HG03097 (cell line): ENCODE data around the gene BCL6.

Experiments
- ATAC-seq: cut with Tn5 transposase; IDR thresholded peaks from one replicate; pipeline ENCODE4 v1.9.1; 2021; ENCODE audit not compliant: unreplicated experiment, low FRiP score

The BCL6 gene

GRCh38 chr3:187721055-187721454 is 24.2 kb downstream of the BCL6 start:
- ATAC-seq = no peak

DNA sequence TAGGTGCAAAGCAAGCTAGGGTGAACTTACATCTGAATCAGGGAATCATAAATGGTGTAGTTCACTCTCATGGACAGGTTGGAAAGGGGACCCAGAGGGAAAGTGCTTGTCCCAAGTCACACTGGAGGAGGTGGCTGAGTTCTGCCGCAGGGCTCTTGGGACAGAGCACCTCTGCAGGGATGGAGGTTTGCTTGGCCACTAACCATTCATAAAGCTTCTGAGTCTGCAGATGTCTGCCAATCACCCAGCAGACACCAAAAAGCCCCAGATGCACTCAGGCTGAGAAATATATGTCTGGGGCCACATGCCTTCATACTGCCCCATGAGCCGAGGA is 25.0 kb downstream of the BCL6 start:
- ATAC-seq = no peak

GRCh38 chr3:187719628-187720336 is 25.5 kb downstream of the BCL6 start:
- ATAC-seq = no peak

GRCh38 chr3:187718802-187719201 is 26.5 kb downstream of the BCL6 start:
- ATAC-seq = no peak

DNA sequence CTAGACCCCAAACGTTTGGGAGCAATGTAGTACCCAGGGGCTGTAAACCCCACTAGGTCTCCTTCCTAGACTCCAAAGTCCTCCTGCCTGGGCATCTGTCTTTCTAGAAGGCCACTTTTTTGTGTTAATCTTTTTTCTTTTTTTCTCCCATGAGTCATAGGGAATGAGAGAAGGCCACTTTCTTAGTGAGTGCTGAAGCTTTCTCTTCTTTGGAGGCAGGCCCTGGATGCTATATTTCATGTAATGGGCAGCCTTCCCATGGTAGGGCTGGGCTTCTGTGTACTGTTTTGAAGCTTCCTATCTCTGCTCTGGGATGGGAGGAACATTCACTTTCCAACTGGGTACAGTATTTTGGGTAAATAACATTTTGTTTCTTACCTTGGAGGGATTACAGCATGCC is 27.7 kb downstream of the BCL6 start:
- no peak for ATAC-seq

GRCh38 chr3:187714404-187714979 is 30.8 kb downstream of the BCL6 start:
- ATAC-seq = no peak

- ATAC-seq = no peak
These were observed 31.8 kb downstream of the BCL6 start for GRCh38 chr3:187713504-187713903.

DNA sequence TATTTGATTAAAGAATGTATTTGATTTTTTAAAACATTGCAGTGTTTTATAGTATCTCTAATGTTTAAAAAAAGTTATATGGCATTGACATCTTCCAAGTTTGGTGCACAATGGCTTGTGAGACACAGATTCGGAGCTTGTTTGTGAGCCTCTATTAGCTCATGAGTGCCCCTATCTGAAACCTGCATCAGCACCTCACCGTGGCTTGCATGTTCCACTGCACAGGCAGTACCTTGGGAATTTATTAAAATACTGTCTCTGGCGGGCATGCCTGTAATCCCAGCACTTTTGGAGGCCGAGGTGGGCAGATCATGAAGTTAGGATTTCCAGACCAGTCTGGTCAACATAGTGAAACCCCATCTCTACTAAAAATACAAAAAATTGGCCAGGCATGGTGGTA is 36.1 kb downstream of the BCL6 start:
- no peak for ATAC-seq

DNA sequence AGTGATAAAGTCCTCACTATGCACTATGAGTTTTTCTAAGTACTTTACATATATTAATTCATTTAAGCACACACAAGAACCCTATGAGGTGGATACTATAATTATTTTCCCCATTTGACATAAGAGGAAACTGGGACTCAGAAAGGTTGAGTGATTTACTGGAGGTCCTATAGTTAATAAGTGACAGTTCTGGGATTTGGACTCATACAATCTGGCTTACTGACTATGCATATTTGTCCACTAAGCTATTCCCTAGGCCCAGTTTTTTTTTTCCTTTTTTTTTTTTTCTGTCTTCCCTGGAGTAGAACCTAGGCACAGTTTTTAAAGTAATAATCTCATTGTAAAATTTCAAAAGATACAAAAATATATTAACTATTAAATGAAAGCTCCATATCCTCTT is 36.6 kb downstream of the BCL6 start:
- ATAC-seq = no peak

GRCh38 chr3:187706971-187707370 is 38.3 kb downstream of the BCL6 start:
- ATAC-seq = no peak

GRCh38 chr3:187705164-187705563 is 40.1 kb downstream of the BCL6 start:
- ATAC-seq = no peak

DNA sequence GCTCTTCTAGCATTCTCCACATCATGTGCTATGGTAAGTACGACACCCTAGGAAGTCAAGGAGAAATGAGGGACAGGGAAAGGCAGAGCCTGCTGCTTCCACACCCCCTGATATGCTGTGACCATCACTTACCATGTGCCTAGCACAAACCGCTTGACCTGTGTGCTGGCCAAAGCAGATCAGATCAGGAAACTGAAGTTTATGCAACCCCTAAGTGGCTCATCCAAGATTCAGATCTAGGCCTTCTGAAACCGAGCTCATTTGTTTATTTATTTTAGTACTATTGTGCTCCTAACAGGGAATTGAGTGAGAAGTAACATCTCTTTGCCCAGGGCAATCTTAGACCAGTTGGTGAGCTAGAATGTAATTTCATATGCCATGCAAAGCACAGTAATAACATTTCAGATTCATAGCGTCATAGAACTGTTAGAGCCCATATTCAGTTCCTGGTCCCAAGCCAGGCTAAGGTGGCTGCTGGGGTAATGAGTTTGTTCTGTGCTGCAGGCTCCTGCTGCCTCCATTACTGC is 42.7 kb downstream of the BCL6 start, which contains the start of gene RTP2:
Gene RTP2, minus strand, starts transcription at position 51 of the 527 bp plus-strand sequence. CDS start 429 bp downstream, outside the sequence.
- no peak for ATAC-seq

DNA sequence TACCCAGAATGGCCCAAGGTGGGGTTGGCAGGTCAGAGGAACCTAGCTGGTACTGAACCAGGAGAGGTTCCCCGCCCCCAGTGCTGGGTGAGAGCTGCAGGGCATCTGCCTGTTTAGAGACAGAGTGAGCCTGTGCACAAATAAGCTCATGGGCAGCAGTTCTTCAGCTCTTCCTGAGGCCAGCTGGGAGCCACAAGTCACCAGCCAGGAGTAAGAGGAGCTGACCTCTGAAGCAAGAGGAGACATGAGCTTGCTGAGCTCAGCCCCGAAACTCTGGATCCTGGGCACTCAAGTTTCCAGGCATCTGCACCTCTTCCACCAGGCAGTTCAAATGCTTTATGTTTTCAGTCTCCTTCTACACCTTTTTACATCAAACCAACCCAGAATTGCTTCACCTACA is 45.0 kb downstream of the BCL6 start:
- no peak for ATAC-seq

- no peak for ATAC-seq
These were observed 46.5 kb downstream of the BCL6 start for GRCh38 chr3:187698499-187699399.

GRCh38 chr3:187696021-187696420 is 49.2 kb downstream of the BCL6 start:
- ATAC-seq = no peak

DNA sequence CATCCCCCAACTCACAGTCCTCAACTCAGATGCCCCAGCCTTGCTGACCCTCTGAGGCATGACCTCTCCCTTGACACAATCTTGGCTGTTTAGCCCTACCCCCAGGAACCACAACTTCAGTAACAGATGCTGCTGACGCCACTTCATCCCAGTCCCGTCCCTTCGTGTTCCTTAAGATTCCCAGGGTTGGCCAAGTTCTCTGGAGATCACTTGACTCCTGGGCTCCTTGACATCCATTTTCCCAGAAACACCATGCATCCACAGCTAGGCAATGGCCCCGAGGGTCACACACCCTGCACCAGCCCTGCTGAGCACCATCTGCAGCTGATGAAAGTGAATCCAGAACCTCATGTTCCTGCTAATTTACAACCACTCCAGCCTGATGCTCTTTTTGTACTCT is 49.8 kb downstream of the BCL6 start:
- no peak for ATAC-seq

DNA sequence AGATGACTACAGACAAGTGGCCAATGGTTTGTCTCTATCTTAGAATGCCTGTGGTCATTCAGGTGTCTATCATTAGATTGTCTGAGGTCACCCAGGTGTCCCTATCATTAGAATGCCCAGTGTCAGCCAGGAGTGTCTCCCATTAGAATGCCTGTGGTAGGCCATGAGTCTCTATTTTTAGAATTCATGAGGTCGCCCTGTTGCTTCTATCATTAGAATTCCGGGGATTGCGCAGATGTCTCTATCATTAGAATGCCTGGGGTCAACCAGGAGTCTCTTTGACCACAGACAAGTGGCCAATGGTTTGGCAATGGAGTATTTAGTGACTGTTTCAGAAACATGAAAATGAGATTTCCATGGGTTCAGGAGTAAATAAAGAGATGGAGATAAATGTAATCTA is 50.5 kb downstream of the BCL6 start:
- no peak for ATAC-seq

DNA sequence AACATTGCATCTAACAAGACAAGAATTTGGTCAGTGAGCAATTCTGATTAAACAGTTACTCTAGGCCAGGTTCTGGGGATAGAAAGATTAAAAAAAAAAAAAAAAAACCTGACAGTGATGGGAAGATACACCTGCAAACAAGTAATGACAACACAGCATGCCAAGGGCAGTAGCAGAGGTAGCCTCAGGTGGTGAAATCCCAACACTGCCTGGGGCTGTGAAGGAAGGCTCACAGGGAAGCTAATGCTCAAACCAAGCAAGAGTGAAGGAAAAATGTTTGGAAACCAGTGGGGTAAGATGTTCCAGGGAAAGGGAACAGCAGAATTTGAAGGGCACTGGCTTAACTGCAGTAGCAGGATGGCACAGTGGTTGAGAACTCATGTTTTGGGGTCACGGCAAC is 51.8 kb downstream of the BCL6 start:
- no peak for ATAC-seq

DNA sequence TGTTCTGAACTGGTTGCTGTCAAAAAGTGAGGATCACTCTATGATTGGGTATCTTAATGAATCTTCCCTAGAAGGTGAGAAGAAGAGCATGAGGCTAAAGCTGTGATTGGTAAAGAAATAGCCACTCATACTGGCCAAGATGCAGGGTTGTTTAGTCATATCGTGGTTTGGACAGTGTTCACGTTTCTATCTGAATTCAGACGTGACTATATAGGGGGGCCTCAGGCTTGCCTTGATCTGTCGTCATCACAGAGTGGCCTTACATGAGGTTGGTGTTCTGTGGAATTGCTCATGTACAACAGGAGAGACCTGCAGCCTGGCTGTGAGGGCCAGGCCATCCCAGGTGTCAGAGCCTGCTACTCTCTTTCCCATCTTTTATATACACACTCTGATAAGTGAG is 55.3 kb downstream of the BCL6 start:
- no peak for ATAC-seq

DNA sequence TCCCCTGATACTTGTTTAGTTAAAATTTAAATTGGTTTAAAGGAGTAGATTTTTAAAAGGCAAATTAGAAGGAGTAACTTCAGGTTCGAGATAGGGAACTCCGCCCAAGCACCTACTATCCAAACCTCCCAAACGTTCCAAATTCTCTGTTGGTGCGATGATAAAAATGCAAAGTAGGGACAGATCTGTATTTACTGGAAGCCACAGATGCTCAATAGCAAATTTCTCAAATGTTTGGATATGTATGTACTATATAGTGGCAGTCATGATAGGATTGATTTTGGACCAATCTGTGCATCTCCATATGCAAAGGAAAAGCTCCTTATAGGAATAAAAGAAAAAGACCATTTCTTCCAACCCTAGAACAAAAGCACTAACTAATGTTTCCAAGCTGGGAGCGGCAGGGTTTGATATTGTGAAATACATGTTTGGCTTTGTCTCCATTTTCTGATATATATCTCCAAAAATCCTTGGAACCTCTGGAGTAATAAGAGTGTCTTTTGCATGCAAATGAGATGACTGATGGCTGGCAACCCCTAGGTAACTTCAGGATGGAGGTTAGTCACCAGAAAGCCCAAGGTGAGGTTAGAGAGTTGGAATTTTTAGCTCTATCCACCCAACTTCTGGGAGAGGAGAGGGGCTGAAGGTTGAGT is 58.5 kb downstream of the BCL6 start:
- ATAC-seq = no peak

DNA sequence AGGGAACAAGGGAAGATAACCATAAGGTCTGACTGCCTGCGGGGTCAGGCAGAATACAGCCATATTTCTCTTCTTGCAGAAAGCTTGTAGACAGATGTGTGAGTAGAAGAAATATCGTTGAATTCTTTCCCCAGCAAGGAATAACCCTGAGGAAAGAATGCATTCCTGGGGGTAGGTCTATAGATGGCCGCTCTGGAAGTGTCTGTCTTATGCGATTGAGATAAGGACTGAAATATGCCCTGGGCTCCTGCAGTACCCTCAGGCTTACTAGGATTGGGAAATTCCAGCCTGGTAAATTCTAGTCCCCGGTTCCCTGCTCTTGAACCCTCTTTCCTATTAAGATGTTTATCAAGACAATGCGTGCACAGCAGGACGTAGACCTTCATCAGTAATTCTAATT is 59.3 kb downstream of the BCL6 start:
- ATAC-seq = no peak
